Endothelial cell of umbilical vein (primary cell): ENCODE measurements around the gene DUSP18. TPM values are rescaled to one million over a fixed set of nuclear protein-coding genes. Genes with fewer than 3 reads are reported as not detected.

Experiments used
- BruUV-seq: library from RNA; stranded (reverse); fragments of 400-500 nt; replicated peaks from 2 replicates; lab custom pipeline; 2021; lab: Mats Ljungman, UMichigan
- CTCF ChIA-PET: fragments of 300-600, 350-600 bp; sonication (Branson Sonifier 250); formaldehyde crosslinking; loops from one replicate; lab custom pipeline; 2021; ENCODE audit warnings: antibody characterized with exemption, inconsistent platforms; lab: Charles Lee
- POLR2A ChIA-PET: fragments of 300-600, 350-600 bp; sonication (Branson Sonifier 250); formaldehyde crosslinking; loops from one replicate; lab custom pipeline; 2021; ENCODE audit warnings: antibody characterized with exemption, inconsistent platforms; lab: Charles Lee
- DNase-seq: peaks from one replicate; pipeline ENCODE4 v3.0.0-alpha.2; 2011; ENCODE audit warnings: low read depth, low spot score
- FAIRE-seq: peaks from 2 replicates; lab custom pipeline; 2011; peaks lifted over from hg19 to GRCh38; lab: Jason Lieb, UNC
- H2AFZ ChIP-seq: 2 replicates; pipeline ENCODE4 v1.6.0; 2012; ENCODE audit warnings: low read depth, low read length, control low read depth, inconsistent platforms
- H3K27ac ChIP-seq: 2 replicates; pipeline ENCODE4 v1.5.1; 2011; ENCODE audit warnings: low read depth, mild to moderate bottlenecking, control low read depth, low read length, moderate library complexity; ENCODE audit not compliant: insufficient read depth
- H3K27me3 ChIP-seq, 2 experiments: 2 replicates each; pipeline versions ENCODE4 v1.6.0 to v1.6.1; 2011; ENCODE audit warnings: low read length in 2 of 2, mixed read lengths in 1 of 2; ENCODE audit not compliant: control insufficient read depth in 2 of 2, insufficient read depth in 2 of 2
- H3K36me3 ChIP-seq, 2 experiments: 2 replicates in 1 of 2; 3 replicates in 1 of 2; pipeline ENCODE4 v1.5.1; 2011; ENCODE audit warnings: low read length in 2 of 2, mild to moderate bottlenecking in 1 of 2, moderate library complexity in 1 of 2; ENCODE audit not compliant: control insufficient read depth in 2 of 2, insufficient read depth in 2 of 2; ENCODE audit errors: extremely low read depth in 1 of 2
- H3K4me1 ChIP-seq: 3 replicates; pipeline ENCODE4 v1.5.1; 2011; ENCODE audit warnings: mild to moderate bottlenecking, low read length; ENCODE audit not compliant: control insufficient read depth, insufficient read depth; ENCODE audit errors: extremely low read depth
- H3K4me2 ChIP-seq: 2 replicates; pipeline ENCODE4 v1.6.1; 2011; ENCODE audit warnings: low read length, control low read depth, mixed read lengths; ENCODE audit not compliant: insufficient read depth
- H3K4me3 ChIP-seq, 3 experiments: fragments of 200-600 bp in 1 of 3; sonication (generic), shearing (Covaris generic) in 1 of 3; replicated peaks in 1 of 3; 2 replicates each; pipeline ENCODE4 v1.5.1; 2011 to 2016; ENCODE audit warnings: control low read depth in 3 of 3, low read length in 3 of 3, mild to moderate bottlenecking in 2 of 3, inconsistent platforms in 1 of 3, low read depth in 1 of 3, moderate library complexity in 1 of 3; ENCODE audit not compliant: insufficient read depth in 1 of 3
- H3K79me2 ChIP-seq: 2 replicates; pipeline ENCODE4 v1.6.0; 2012; ENCODE audit warnings: low read length, inconsistent platforms; ENCODE audit not compliant: control insufficient read depth, insufficient read depth
- H3K9ac ChIP-seq: replicated peaks from 2 replicates; pipeline ENCODE3; 2011; ENCODE audit warnings: low read length, control low read depth; ENCODE audit not compliant: insufficient read depth; ENCODE audit errors: extremely low read depth
- H3K9me1 ChIP-seq: replicated peaks from 3 replicates; pipeline ENCODE4 v1.6.0; 2011; ENCODE audit warnings: mild to moderate bottlenecking, low read length; ENCODE audit not compliant: control insufficient read depth, insufficient read depth; ENCODE audit errors: extremely low read depth
- H3K9me3 ChIP-seq: replicated peaks from 2 replicates; pipeline ENCODE4 v1.5.1; 2012; ENCODE audit warnings: low read length, inconsistent platforms; ENCODE audit not compliant: control insufficient read depth, insufficient read depth
- H4K20me1 ChIP-seq: replicated peaks from 2 replicates; pipeline ENCODE3; 2011; ENCODE audit warnings: mild to moderate bottlenecking, low read length; ENCODE audit not compliant: control insufficient read depth, insufficient read depth; ENCODE audit errors: extremely low read depth
- EZH2 ChIP-seq: IDR thresholded peaks from 2 replicates; pipeline ENCODE4 v1.6.1; 2012; ENCODE audit warnings: borderline replicate concordance, low read depth, mild to moderate bottlenecking, moderate library complexity, low read length, inconsistent platforms; ENCODE audit not compliant: severe bottlenecking
- GATA2 ChIP-seq: IDR thresholded peaks from 2 replicates; pipeline ENCODE4 v1.7.0; 2011; ENCODE audit warnings: low read depth, mild to moderate bottlenecking, moderate library complexity, mixed read lengths, low read length; ENCODE audit not compliant: insufficient read length, insufficient read depth
- JUN ChIP-seq: IDR thresholded peaks from 2 replicates; pipeline ENCODE4 v1.6.1; 2011; ENCODE audit warnings: borderline replicate concordance, low read depth; ENCODE audit not compliant: insufficient read length, insufficient read depth
- MYC ChIP-seq: IDR thresholded peaks from one replicate; pipeline ENCODE4 v1.6.1; 2011; ENCODE audit warnings: mild to moderate bottlenecking, low read depth, low read length
- POLR2A ChIP-seq: IDR thresholded peaks from 2 replicates; pipeline ENCODE4 v1.6.1; 2012; ENCODE audit warnings: low read depth, mild to moderate bottlenecking, control low read depth, low read length
- POLR2AphosphoS5 ChIP-seq: IDR thresholded peaks from 2 replicates; pipeline ENCODE4 v1.6.1; 2012; ENCODE audit warnings: low read depth, mild to moderate bottlenecking, control low read depth, low read length, moderate library complexity; ENCODE audit not compliant: insufficient read depth
- dilution Hi-C: fragments of 300-500 bp; cut with MboI; formaldehyde crosslinking; loops from one replicate; pipeline ENCODE4 v1.15.0; 2019; ENCODE audit warnings: low sequenced_read_pairs; ENCODE audit not compliant: extremely low pct_ligation_motif_present
- intact Hi-C: fragments of 100-400 bp; cut with micrococcal nuclease; formaldehyde crosslinking; loops from one replicate; pipeline ENCODE4 v1.10.0; 2022
- polyA plus RNA-seq, 4 experiments: library from polyadenylated mRNA; depleted of rRNA in 3 of 4; stranded (reverse) in 3 of 4; unstranded in 1 of 4; fragments of >200 nt; gene quantifications; 2 replicates each; pipeline versions ENCODE4 v1.2.1 to v1.2.3, GENCODE V29; 2011 to 2012; ENCODE audit warnings: missing spikeins in 1 of 4
- total RNA-seq: library from RNA; stranded (reverse); gene quantifications from 2 replicates; pipeline ENCODE4 v1.2.3, GENCODE V29; 2021
- TF ChIP-seq, protein P1 (sequence below), 2 donors: IDR thresholded peaks; 1 replicate in 1 of 2; 2 replicates in 1 of 2; pipeline ENCODE4 v1.5.1; 2011; ENCODE audit warnings: low read length in 2 of 2, mild to moderate bottlenecking in 2 of 2, moderate library complexity in 2 of 2, control low read depth in 1 of 2, inconsistent platforms in 1 of 2, low read depth in 1 of 2; ENCODE audit not compliant: insufficient read depth in 1 of 2; ENCODE audit errors: extremely low read depth in 1 of 2

Gene DUSP18
- total and polyA plus RNA-seq, 2 donors (not counting 3 experiments of a cell fraction or from before 2014, with no cell fraction given), result 18.3 to 30.1 TPM

GRCh38 chr22:30652852-30653251, 14.8 kb downstream of the DUSP18 start:
- H3K4me1 ChIP-seq, result peaks cover 11% of the 10 kb centered on the region
- intact Hi-C loops (no loop called here), dilution Hi-C loops (no loop called here)
- TF ChIP-seq MYC (no peak), POLR2A (no peak), JUN (no peak), POLR2AphosphoS5 (no peak), GATA2 (no peak), EZH2 (no peak)
- TF ChIP-seq, protein P1, sequence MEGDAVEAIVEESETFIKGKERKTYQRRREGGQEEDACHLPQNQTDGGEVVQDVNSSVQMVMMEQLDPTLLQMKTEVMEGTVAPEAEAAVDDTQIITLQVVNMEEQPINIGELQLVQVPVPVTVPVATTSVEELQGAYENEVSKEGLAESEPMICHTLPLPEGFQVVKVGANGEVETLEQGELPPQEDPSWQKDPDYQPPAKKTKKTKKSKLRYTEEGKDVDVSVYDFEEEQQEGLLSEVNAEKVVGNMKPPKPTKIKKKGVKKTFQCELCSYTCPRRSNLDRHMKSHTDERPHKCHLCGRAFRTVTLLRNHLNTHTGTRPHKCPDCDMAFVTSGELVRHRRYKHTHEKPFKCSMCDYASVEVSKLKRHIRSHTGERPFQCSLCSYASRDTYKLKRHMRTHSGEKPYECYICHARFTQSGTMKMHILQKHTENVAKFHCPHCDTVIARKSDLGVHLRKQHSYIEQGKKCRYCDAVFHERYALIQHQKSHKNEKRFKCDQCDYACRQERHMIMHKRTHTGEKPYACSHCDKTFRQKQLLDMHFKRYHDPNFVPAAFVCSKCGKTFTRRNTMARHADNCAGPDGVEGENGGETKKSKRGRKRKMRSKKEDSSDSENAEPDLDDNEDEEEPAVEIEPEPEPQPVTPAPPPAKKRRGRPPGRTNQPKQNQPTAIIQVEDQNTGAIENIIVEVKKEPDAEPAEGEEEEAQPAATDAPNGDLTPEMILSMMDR (IDR thresholded peaks at IDR 0.05; ENCODE audit: extremely low read depth in 1 of 2, insufficient read depth in 1 of 2, low read depth in 1 of 2, low read length in 2 of 2), result no peak
- no peaks in the 10 kb centered on the region for H3K9me3 ChIP-seq
- H3K4me2 ChIP-seq, result no peak overlapping the region
- H3K4me3 ChIP-seq, result no peak overlapping the region
- no peak overlapping the region for H2AFZ ChIP-seq
- POLR2A ChIA-PET, result no interaction called here
- H3K27ac ChIP-seq, result no peak overlapping the region
- no peak for FAIRE-seq
- no peaks in the 10 kb centered on the region for H3K27me3 ChIP-seq
- H3K36me3 ChIP-seq, result no peaks in the 10 kb centered on the region
- H3K79me2 ChIP-seq, result no peaks in the 10 kb centered on the region
- H3K9ac ChIP-seq, result no peak overlapping the region
- no TSS peak for BruUV-seq
- H4K20me1 ChIP-seq, result no peaks in the 10 kb centered on the region
- H3K9me1 ChIP-seq, result no peaks in the 10 kb centered on the region
- CTCF ChIA-PET, result no interaction called here
- no peak for DNase-seq
